DMS114 treated with DMSO at 0.1 percent for 48 hours (cell line): ENCODE results near the gene HECTD4.
"Not testable (repeated sequence)": the region's sequence is repeated elsewhere in the genome, so short reads cannot be mapped to it uniquely, and the experiment has no call there.

Experiments used
- DNase-seq: peaks from one replicate; lab custom pipeline; 2025; ENCODE audit not compliant: unreplicated experiment; lab: John Stamatoyannopoulos, UW

The HECTD4 gene

GRCh38 chr12:112282920-112283319 is 99.3 kb downstream of the HECTD4 start:
- DNase-seq: no peak

GRCh38 chr12:112275836-112276235 is 106.4 kb downstream of the HECTD4 start:
- no peak for DNase-seq

GRCh38 chr12:112275207-112275606 is 107.0 kb downstream of the HECTD4 start:
- no peak for DNase-seq

- no peak for DNase-seq
Observed at GRCh38 chr12:112270673-112271072, 111.6 kb downstream of the HECTD4 start.

- no peak for DNase-seq
Observed at GRCh38 chr12:112266473-112266872, 115.8 kb downstream of the HECTD4 start.

GRCh38 chr12:112261559-112261958 is 120.7 kb downstream of the HECTD4 start:
- DNase-seq: no peak

- no peak for DNase-seq
Observed at GRCh38 chr12:112258926-112259325, 123.3 kb downstream of the HECTD4 start.

GRCh38 chr12:112256780-112257179 is 125.5 kb downstream of the HECTD4 start:
- DNase-seq: no peak

GRCh38 chr12:112252184-112252583 is 130.0 kb downstream of the HECTD4 start:
- no peak for DNase-seq

GRCh38 chr12:112244902-112245301 is 137.3 kb downstream of the HECTD4 start:
- DNase-seq: not testable (repeated sequence)

GRCh38 chr12:112243255-112244110 is 138.7 kb downstream of the HECTD4 start:
- DNase-seq: no peak

GRCh38 chr12:112241176-112241575 is 141.1 kb downstream of the HECTD4 start:
- no peak for DNase-seq

- DNase-seq: no peak
Observed at GRCh38 chr12:112239881-112240280, 142.3 kb downstream of the HECTD4 start.

GRCh38 chr12:112239020-112239419 is 143.2 kb downstream of the HECTD4 start:
- no peak for DNase-seq

- no peak for DNase-seq
Observed at GRCh38 chr12:112238441-112238840, 143.8 kb downstream of the HECTD4 start.

- no peak for DNase-seq
Observed at GRCh38 chr12:112236786-112237185, 145.4 kb downstream of the HECTD4 start.

- DNase-seq: no peak
Observed at GRCh38 chr12:112236386-112236785, 145.8 kb downstream of the HECTD4 start.

GRCh38 chr12:112234303-112234702 is 147.9 kb downstream of the HECTD4 start:
- no peak for DNase-seq

- no peak for DNase-seq
Observed at GRCh38 chr12:112233242-112233641, 149.0 kb downstream of the HECTD4 start.

GRCh38 chr12:112230136-112230535 is 152.1 kb downstream of the HECTD4 start:
- no peak for DNase-seq

GRCh38 chr12:112226768-112227167 is 155.5 kb downstream of the HECTD4 start:
- no peak for DNase-seq

- not testable (repeated sequence) for DNase-seq
Observed at GRCh38 chr12:112220628-112221027, 161.6 kb downstream of the HECTD4 start.

- no peak for DNase-seq
Observed at GRCh38 chr12:112219195-112219594, 163.0 kb downstream of the HECTD4 start.
